GM23248 (cell line): ENCODE data around the gene GREM1. TPM values are rescaled to one million over a fixed set of nuclear protein-coding genes. Genes with fewer than 3 reads are reported as not detected.

Experiments used
- DNase-seq: peaks from one replicate; pipeline ENCODE4 v3.0.0-alpha.2; 2015
- H2AFZ ChIP-seq: fragments of 200-600 bp; sonication (generic); 2 replicates; pipeline ENCODE4 v1.6.1; 2016; ENCODE audit warnings: antibody characterized with exemption
- H3F3A ChIP-seq: fragments of 200-600 bp; sonication (generic); 2 replicates; pipeline ENCODE4 v1.6.1; 2016; ENCODE audit warnings: mild to moderate bottlenecking, antibody characterized with exemption, mixed run types; ENCODE audit not compliant: insufficient read depth
- H3K27ac ChIP-seq: fragments of 200-600 bp; sonication (generic); 2 replicates; pipeline ENCODE4 v1.5.1; 2016; ENCODE audit warnings: mild to moderate bottlenecking
- H3K27me3 ChIP-seq: fragments of 200-600 bp; sonication (generic); replicated peaks from 2 replicates; pipeline ENCODE4 v1.6.1; 2016; ENCODE audit warnings: mild to moderate bottlenecking; ENCODE audit not compliant: insufficient read depth
- H3K36me3 ChIP-seq: fragments of 200-600 bp; sonication (generic); 2 replicates; pipeline ENCODE4 v1.6.1; 2016; ENCODE audit warnings: low read depth, mild to moderate bottlenecking
- H3K4me1 ChIP-seq: fragments of 200-600 bp; sonication (generic); 2 replicates; pipeline ENCODE4 v1.6.1; 2016; ENCODE audit warnings: mild to moderate bottlenecking; ENCODE audit not compliant: insufficient read depth
- H3K4me2 ChIP-seq: fragments of 200-600 bp; sonication (generic); one replicate; pipeline ENCODE4 v1.6.1; 2016; ENCODE audit warnings: mild to moderate bottlenecking; ENCODE audit not compliant: unreplicated experiment
- H3K4me3 ChIP-seq: fragments of 200-600 bp; sonication (generic); 2 replicates; pipeline ENCODE4 v1.5.1; 2016; ENCODE audit warnings: mild to moderate bottlenecking
- H3K79me2 ChIP-seq: fragments of 200-600 bp; sonication (generic); 2 replicates; pipeline ENCODE4 v1.6.1; 2016; ENCODE audit warnings: mild to moderate bottlenecking; ENCODE audit not compliant: insufficient read depth
- H3K9ac ChIP-seq: fragments of 200-600 bp; sonication (generic); 2 replicates; pipeline ENCODE4 v1.6.1; 2016; ENCODE audit warnings: mild to moderate bottlenecking
- H3K9me2 ChIP-seq: fragments of 200-600 bp; sonication (generic); 2 replicates; pipeline ENCODE4 v1.6.1; 2016; ENCODE audit warnings: mixed run types, mild to moderate bottlenecking, moderate library complexity; ENCODE audit not compliant: insufficient read depth
- H3K9me3 ChIP-seq: fragments of 200-600 bp; sonication (generic); one replicate; pipeline ENCODE4 v1.6.1; 2017; ENCODE audit warnings: low read depth
- H4K20me1 ChIP-seq: fragments of 200-600 bp; sonication (generic); 2 replicates; pipeline ENCODE4 v1.6.0; 2016; ENCODE audit not compliant: insufficient read depth
- EZH2 ChIP-seq: fragments of 200-600 bp; sonication (generic); IDR thresholded peaks from 2 replicates; pipeline ENCODE4 v1.6.1; 2018; ENCODE audit warnings: antibody characterized with exemption, mild to moderate bottlenecking; ENCODE audit not compliant: insufficient read depth, poor library complexity, severe bottlenecking
- EZH2phosphoT487 ChIP-seq: fragments of 200-600 bp; sonication (generic); IDR thresholded peaks from 2 replicates; pipeline ENCODE4 v1.6.1; 2018; ENCODE audit warnings: antibody characterized with exemption, moderate library complexity, mild to moderate bottlenecking, low read depth; ENCODE audit not compliant: insufficient read depth
- WGBS, 2 experiments: methylation state at CpG; one replicate each; pipeline ENCODE4 v1.1.6; 2015 to 2017; ENCODE audit warnings: low lambda C conversion rate in 2 of 2, low coverage in 1 of 2; ENCODE audit errors: missing lambda C conversion rate in 2 of 2; 5-methylcytosine and 5-hydroxymethylcytosine counted together
- in situ Hi-C: fragments of 300-500 bp; cut with MboI; formaldehyde crosslinking; loops from 2 replicates; pipeline ENCODE4 v1.15.0; 2020
- polyA plus RNA-seq: library from polyadenylated mRNA; unstranded; fragments of >200 nt; fragmentation: Nextera tagmentation; extraction: Ambion mirVana; gene quantifications from 2 replicates; pipeline ENCODE4 v1.2.1, GENCODE V29; 2016
- total RNA-seq: library from RNA; depleted of rRNA; stranded (reverse); fragments of >200 nt; shearing (Covaris generic); gene quantifications from 2 replicates; pipeline ENCODE4 v1.2.3, GENCODE V29; 2014

GREM1 gene
- total and polyA plus RNA-seq, 2 experiments from 2014 or later: 584 to 1,005 TPM

GRCh38 chr15:32718821-32719716, 1.3 kb downstream of the GREM1 start:
- Histone ChIP-seq H3K4me2 (peak overlapping the region; percentile 90), H3K4me3 (peak overlapping the region; percentile 93), H3K27ac (peak overlapping the region; percentile 84), H3K79me2 (peaks cover 62% of the 10 kb centered on the region), H3K9me3 (no peaks in the 10 kb centered on the region), H3K4me1 (peaks cover 37% of the 10 kb centered on the region), H4K20me1 (no peaks in the 10 kb centered on the region), H3K9ac (peak overlapping the region; percentile 96), H3K36me3 (peaks cover 31% of the 10 kb centered on the region), H3F3A (peaks cover 77% of the 10 kb centered on the region), H3K9me2 (no peaks in the 10 kb centered on the region), H2AFZ (no peak overlapping the region), H3K27me3 (no peaks in the 10 kb centered on the region)
- in situ Hi-C loops: loop anchor here (5.0 kb wide), 1 partner anchor 47 kb away; no protein-coding TSS in a partner anchor
- DNase-seq: peak; percentile 75
- 0 to 2% methylated on average over 50 to 70 of the region's 70 CpGs for WGBS, 2 experiments
- TF ChIP-seq EZH2 (no peak), EZH2phosphoT487 (no peak)

GRCh38 chr15:32721596-32721995, 3.8 kb downstream of the GREM1 start:
- Histone ChIP-seq H3K9ac (peak overlapping the region; percentile 96), H2AFZ (no peak overlapping the region), H3K36me3 (peaks cover 37% of the 10 kb centered on the region), H3F3A (peaks cover 81% of the 10 kb centered on the region), H3K79me2 (peaks cover 87% of the 10 kb centered on the region), H3K27ac (peak overlapping the region; percentile 84), H3K9me2 (no peaks in the 10 kb centered on the region), H3K27me3 (no peaks in the 10 kb centered on the region), H3K4me2 (peak overlapping the region; percentile 90), H3K4me3 (peak overlapping the region; percentile 93), H3K4me1 (peaks cover 26% of the 10 kb centered on the region), H3K9me3 (no peaks in the 10 kb centered on the region), H4K20me1 (no peaks in the 10 kb centered on the region)
- TF ChIP-seq EZH2phosphoT487 (no peak), EZH2 (no peak)
- in situ Hi-C loops: no loop called here
- peak; percentile 81 for DNase-seq
- WGBS, 2 experiments: 33 to 47% methylated on average over 6 of the region's 6 CpGs

- H3K4me1 ChIP-seq: peaks cover 26% of the 10 kb centered on the region
- H3K36me3 ChIP-seq: peaks cover 37% of the 10 kb centered on the region
- no peaks in the 10 kb centered on the region for H4K20me1 ChIP-seq
- no peaks in the 10 kb centered on the region for H3K9me2 ChIP-seq
- DNase-seq: peak; percentile 70
- H3K4me3 ChIP-seq: peak overlapping the region; percentile 93
- H3F3A ChIP-seq: peaks cover 81% of the 10 kb centered on the region
- H3K4me2 ChIP-seq: peak overlapping the region; percentile 90
- H3K27me3 ChIP-seq: no peaks in the 10 kb centered on the region
- peaks cover 93% of the 10 kb centered on the region for H3K79me2 ChIP-seq
- in situ Hi-C loops: no loop called here
- TF ChIP-seq EZH2 (no peak), EZH2phosphoT487 (no peak)
- peak overlapping the region; percentile 96 for H3K9ac ChIP-seq
- H2AFZ ChIP-seq: no peak overlapping the region
- no peaks in the 10 kb centered on the region for H3K9me3 ChIP-seq
- peak overlapping the region; percentile 84 for H3K27ac ChIP-seq
These were observed 4.3 kb downstream of the GREM1 start for GRCh38 chr15:32722136-32722535.

GRCh38 chr15:32723171-32723948, 5.6 kb downstream of the GREM1 start:
- peaks cover 50% of the 10 kb centered on the region for H3K36me3 ChIP-seq
- peaks cover 100% of the 10 kb centered on the region for H3K79me2 ChIP-seq

More at GRCh38 chr15:32723171-32723948, 5.6 kb downstream of the GREM1 start:
- H3K4me1 ChIP-seq: peaks cover 26% of the 10 kb centered on the region
- H3K4me3 ChIP-seq: 0 out of 2 replicates have a peak overlapping the region, but pooled peaks have one; percentile 93
- H3K4me2 ChIP-seq: peak overlapping the region; percentile 27
- WGBS, 2 experiments: 75 to 77% methylated on average over 2 of the region's 2 CpGs
- H3K27ac ChIP-seq: peak overlapping the region; percentile 84
- DNase-seq: no peak
- H3K9me3 ChIP-seq: no peaks in the 10 kb centered on the region
- H3K9me2 ChIP-seq: no peaks in the 10 kb centered on the region
- H3K9ac ChIP-seq: peak overlapping the region; percentile 9
- H3F3A ChIP-seq: peaks cover 92% of the 10 kb centered on the region
- H4K20me1 ChIP-seq: no peaks in the 10 kb centered on the region
- no peaks in the 10 kb centered on the region for H3K27me3 ChIP-seq
- H2AFZ ChIP-seq: no peak overlapping the region
- in situ Hi-C loops: no loop called here
- no peak for TF ChIP-seq EZH2
- no peak for TF ChIP-seq EZH2phosphoT487
